Muscle layer of duodenum (tissue), 2 donors: Measurements from ENCODE around the gene KRT6A.
"Not testable (repeated sequence)": the region's sequence is repeated elsewhere in the genome, so short reads cannot be mapped to it uniquely, and the experiment has no call there.

Experiments used
- H3K27ac ChIP-seq: one replicate; pipeline ENCODE4 v1.7.0; 2013; ENCODE audit warnings: mild to moderate bottlenecking, low read length
- H3K27me3 ChIP-seq: one replicate; pipeline ENCODE4 v1.7.0; 2013; ENCODE audit warnings: low read depth, mild to moderate bottlenecking, control low read depth, low read length
- H3K36me3 ChIP-seq, 2 donors: one replicate each; pipeline ENCODE4 v1.7.0; 2013; ENCODE audit warnings: low read length in 2 of 2, control low read depth in 1 of 2, mild to moderate bottlenecking in 1 of 2; ENCODE audit not compliant: insufficient read depth in 2 of 2, control insufficient read depth in 1 of 2
- H3K4me1 ChIP-seq, 2 donors: one replicate each; pipeline ENCODE4 v1.7.0; 2013; ENCODE audit warnings: low read length in 2 of 2, mild to moderate bottlenecking in 2 of 2, control low read depth in 1 of 2, moderate library complexity in 1 of 2; ENCODE audit not compliant: insufficient read depth in 2 of 2, control insufficient read depth in 1 of 2
- H3K4me3 ChIP-seq, 2 donors: one replicate each; pipeline ENCODE4 v1.7.0; 2013; ENCODE audit warnings: low read length in 2 of 2, low read depth in 1 of 2, mild to moderate bottlenecking in 1 of 2
- H3K9me3 ChIP-seq, 2 donors: one replicate each; pipeline ENCODE4 v1.7.0; 2013; ENCODE audit warnings: low read length in 2 of 2, control low read depth in 1 of 2, mild to moderate bottlenecking in 1 of 2; ENCODE audit not compliant: control insufficient read depth in 1 of 2
- donor health status: healthy.

Gene KRT6A

DNA sequence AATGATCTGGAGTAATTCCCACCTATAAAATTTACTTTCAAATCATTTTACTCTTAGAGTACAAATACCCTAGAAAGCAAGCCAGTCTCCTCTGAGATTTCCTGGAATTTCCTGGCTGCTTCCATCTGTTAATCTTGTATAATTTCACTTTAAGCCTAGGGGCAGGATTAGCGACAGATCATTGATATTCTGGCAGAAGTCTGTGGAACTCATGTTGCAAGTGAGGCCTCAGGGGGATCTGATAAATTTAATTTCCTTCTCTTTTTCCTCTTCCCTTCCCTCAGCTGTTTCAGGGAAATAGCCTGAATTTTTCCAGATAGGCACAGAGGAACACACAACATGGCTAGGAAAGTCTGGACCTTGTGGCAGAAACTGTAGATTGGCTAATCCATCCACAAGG lies 5.9 kb upstream of the KRT6A start:
- H3K36me3 ChIP-seq: no peaks in the 10 kb centered on the region
- peaks cover 6 to 21% of the 10 kb centered on the region in 2 donors for H3K4me1 ChIP-seq
- H3K27me3 ChIP-seq: no peaks in the 10 kb centered on the region
- H3K9me3 ChIP-seq: no peaks in the 10 kb centered on the region
- H3K27ac ChIP-seq: no peak overlapping the region
- no peak overlapping the region for H3K4me3 ChIP-seq

DNA sequence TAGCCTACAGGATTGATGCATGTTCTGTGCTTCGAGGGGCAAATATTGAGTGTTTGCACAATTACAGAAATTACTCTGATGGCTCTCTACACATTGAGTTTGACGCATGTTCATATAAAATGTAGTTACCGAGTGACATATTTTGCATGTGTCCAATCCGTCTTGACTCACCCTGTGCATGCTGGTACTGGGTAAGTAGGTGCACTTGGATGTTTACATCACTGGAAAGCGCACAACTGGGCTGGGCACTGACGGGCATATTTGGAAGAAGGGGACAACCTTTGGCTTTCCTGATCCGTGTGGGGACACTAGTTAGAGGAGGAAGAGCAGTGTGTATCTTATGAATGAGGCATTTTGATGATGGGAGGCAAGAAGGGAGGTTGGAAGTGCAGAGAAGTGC lies 4.9 kb upstream of the KRT6A start:
- no peaks in the 10 kb centered on the region for H3K27me3 ChIP-seq
- H3K4me1 ChIP-seq: peaks cover 6 to 21% of the 10 kb centered on the region in 2 donors
- no peaks in the 10 kb centered on the region for H3K9me3 ChIP-seq
- no peak overlapping the region for H3K27ac ChIP-seq
- H3K4me3 ChIP-seq: no peak overlapping the region
- no peaks in the 10 kb centered on the region for H3K36me3 ChIP-seq

DNA sequence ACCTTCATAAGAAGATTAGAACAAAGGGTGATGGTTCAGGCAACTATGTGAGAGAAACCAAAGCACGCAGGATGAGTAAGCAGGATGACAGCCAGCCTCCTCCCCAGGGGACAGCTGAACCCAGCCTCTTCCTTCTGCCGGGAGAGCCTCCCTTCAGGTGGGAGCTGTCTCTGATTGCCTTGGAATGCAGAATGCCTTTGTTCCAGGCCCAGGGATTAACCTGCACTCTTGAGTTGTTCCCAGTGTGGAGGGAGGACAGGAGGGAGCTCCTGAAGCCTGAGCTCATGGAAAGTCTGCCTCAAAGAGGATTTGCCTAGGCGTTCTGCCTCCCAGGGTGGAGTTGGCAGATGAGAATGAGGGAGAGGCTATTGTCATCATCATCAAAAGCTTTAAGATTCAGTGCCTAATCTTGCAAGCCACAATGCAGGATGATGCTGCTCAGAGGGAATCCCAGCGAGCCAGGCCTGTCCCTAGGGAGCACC lies 3.6 kb upstream of the KRT6A start:
- Histone ChIP-seq H3K4me3 (no peak overlapping the region), H3K27ac (no peak overlapping the region), H3K4me1 (peaks cover 6 to 21% of the 10 kb centered on the region in 2 donors), H3K27me3 (no peaks in the 10 kb centered on the region), H3K36me3 (no peaks in the 10 kb centered on the region), H3K9me3 (no peaks in the 10 kb centered on the region)

DNA sequence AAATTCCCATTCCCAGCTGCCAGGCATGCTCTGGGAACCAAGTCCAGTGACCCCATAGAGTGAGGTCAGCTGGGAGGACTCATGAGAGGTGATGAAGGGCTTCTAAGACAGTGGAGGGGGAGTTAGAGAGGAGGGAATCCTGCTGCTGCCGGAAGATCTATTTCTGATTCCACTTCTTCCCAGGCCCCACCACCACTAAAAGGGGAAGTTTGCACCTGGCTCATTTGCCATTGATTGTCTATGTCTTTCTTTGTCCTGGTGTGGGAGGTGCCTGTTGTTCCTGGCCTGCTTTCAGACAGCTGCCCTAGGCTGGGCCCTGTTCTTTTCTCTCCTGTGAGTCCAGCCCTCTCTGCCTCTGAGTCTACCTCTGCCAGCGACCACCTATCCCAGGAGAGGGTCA lies 3.0 kb upstream of the KRT6A start:
- H3K27ac ChIP-seq: no peak overlapping the region
- H3K4me1 ChIP-seq: peaks cover 6 to 21% of the 10 kb centered on the region in 2 donors
- H3K4me3 ChIP-seq: no peak overlapping the region
- no peaks in the 10 kb centered on the region for H3K36me3 ChIP-seq
- H3K9me3 ChIP-seq: no peaks in the 10 kb centered on the region
- no peaks in the 10 kb centered on the region for H3K27me3 ChIP-seq

DNA sequence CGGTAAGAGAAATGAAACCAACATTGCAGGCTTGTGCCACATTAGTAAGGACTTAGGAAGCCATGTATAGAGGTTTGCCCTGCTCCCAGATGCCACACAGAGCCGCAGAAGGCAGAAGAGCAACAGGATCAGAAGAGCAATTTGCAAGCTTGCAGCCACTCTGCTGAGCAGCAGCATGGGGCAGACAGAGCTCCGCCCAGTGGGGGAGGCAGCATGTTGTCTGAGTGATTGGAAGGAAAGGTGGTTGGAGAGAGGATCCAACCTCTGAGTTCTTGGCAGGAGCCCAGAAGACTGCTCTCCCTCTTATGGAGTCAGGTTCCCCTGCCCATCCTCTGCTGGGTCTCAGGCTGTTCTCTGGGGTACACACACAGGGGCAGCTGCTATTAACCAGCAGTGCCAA lies 2.3 kb upstream of the KRT6A start:
- no peaks in the 10 kb centered on the region for H3K27me3 ChIP-seq
- H3K27ac ChIP-seq: no peak overlapping the region
- no peaks in the 10 kb centered on the region for H3K9me3 ChIP-seq
- peaks cover 6 to 21% of the 10 kb centered on the region in 2 donors for H3K4me1 ChIP-seq
- no peaks in the 10 kb centered on the region for H3K36me3 ChIP-seq
- H3K4me3 ChIP-seq: no peak overlapping the region

DNA sequence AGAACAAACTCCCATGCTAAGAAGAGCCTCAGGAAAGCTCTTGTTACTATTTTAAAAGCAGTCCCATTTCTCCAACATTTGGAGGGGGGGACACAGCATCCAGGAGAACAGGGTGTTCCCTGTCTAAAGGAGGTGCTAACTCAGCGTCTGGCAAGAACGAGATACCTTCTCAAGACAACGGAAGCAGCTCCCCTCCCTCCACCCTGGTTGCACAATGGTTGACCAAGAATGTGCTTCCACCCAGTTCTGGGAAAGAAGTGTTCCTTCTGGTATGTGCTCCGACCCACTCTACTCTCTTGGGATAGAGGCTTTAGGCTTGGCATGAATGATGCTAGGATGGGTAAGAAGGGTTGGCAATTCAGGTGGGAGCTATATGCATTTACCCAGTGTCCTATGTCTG lies 1.5 kb upstream of the KRT6A start:
- no peaks in the 10 kb centered on the region for H3K9me3 ChIP-seq
- H3K4me3 ChIP-seq: no peak overlapping the region
- peaks cover 6 to 21% of the 10 kb centered on the region in 2 donors for H3K4me1 ChIP-seq
- no peaks in the 10 kb centered on the region for H3K36me3 ChIP-seq
- no peaks in the 10 kb centered on the region for H3K27me3 ChIP-seq
- H3K27ac ChIP-seq: no peak overlapping the region

DNA sequence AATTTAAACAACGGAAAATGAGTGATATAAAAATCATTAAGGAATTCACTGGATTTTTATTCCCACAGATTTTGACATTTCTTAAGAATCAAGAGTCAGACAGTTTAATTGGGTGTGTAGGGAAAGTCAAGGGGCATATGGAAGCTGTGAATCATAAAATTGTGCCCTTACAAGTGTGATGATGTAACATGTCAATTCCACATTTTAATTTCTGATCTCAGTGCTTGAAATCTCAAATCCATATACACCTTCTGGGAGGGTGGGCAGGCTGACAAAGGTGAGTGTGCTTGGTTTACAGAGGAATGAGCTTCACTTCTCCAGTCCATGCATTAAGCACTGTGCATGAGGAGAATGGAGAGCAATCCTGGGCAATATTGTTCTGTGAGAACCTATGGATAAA lies 1.0 kb upstream of the KRT6A start:
- H3K9me3 ChIP-seq: no peaks in the 10 kb centered on the region
- no peak overlapping the region for H3K27ac ChIP-seq
- H3K36me3 ChIP-seq: no peaks in the 10 kb centered on the region
- H3K4me1 ChIP-seq: peaks cover 6 to 21% of the 10 kb centered on the region in 2 donors
- no peaks in the 10 kb centered on the region for H3K27me3 ChIP-seq
- no peak overlapping the region for H3K4me3 ChIP-seq

DNA sequence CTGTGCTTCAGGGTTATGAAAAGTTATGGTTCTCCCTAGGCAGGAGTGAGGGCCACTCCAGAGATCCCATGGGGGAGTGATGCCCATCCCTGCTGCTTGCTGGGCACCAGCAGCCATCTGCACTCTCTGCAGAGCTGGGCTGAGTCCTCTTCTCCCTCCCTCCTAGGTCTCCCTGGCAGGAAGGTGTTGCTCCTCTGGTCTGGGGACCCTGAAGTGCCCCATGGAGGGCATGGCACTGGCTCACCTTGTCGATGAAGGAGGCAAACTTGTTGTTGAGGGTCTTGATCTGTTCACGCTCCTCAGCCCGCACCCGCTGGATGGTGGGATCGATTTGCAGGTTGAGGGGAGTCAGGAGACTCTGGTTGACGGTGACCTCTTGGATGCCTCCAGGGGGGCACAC lies 652 bp downstream of the KRT6A start:
- H3K4me1 ChIP-seq: peaks cover 6 to 21% of the 10 kb centered on the region in 2 donors
- H3K27me3 ChIP-seq, H3K4me3 ChIP-seq, H3K36me3 ChIP-seq, H3K9me3 ChIP-seq, H3K27ac ChIP-seq: not testable (repeated sequence)

DNA sequence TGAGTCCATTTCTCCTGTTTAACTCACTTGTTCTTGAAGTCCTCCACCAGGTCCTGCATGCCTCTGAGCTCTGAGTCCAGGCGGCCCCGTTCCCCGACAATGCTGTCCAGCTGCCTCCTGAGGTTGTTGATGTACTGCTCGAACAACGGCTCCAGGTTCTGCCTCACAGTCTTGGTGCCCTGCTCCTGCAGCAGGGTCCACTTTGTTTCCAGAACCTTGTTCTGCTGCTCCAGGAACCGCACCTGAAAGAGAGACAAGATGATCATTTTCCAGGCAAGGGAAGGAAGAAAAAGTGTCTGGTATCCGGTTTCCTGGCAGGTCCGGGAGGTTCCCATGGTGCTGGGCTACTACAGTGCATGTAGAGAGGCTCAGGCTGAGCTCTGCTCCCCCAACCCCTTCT lies 1.6 kb downstream of the KRT6A start:
- not testable (repeated sequence) for H3K27me3 ChIP-seq, H3K9me3 ChIP-seq, H3K36me3 ChIP-seq, H3K4me3 ChIP-seq, H3K27ac ChIP-seq
- H3K4me1 ChIP-seq: peaks cover 6 to 17% of the 10 kb centered on the region in 2 donors

DNA sequence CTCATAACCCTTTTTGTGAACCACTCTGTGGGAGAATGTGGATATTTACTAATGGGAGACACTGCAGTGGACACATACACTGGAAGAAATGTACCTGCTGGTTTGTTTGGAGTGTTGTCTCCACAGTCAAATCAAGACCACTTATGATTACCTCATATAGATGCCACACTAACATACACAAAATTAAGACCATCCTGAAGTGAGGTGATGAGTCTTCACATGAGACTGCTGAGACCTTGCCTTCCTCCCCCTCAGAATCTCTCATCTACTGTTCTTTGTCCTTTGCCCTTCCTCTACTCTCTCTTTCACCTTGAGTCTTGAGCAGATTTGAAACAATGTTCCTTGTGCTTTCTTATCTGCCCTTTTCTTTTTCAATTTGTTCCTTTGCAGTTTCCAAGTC lies 4.3 kb downstream of the KRT6A start:
- no peaks in the 10 kb centered on the region for H3K4me1 ChIP-seq
- no peak overlapping the region for H3K27ac ChIP-seq
- no peaks in the 10 kb centered on the region for H3K27me3 ChIP-seq
- H3K36me3 ChIP-seq: no peaks in the 10 kb centered on the region
- H3K4me3 ChIP-seq: no peak overlapping the region
- peaks cover 0 to 8% of the 10 kb centered on the region in 2 donors for H3K9me3 ChIP-seq

DNA sequence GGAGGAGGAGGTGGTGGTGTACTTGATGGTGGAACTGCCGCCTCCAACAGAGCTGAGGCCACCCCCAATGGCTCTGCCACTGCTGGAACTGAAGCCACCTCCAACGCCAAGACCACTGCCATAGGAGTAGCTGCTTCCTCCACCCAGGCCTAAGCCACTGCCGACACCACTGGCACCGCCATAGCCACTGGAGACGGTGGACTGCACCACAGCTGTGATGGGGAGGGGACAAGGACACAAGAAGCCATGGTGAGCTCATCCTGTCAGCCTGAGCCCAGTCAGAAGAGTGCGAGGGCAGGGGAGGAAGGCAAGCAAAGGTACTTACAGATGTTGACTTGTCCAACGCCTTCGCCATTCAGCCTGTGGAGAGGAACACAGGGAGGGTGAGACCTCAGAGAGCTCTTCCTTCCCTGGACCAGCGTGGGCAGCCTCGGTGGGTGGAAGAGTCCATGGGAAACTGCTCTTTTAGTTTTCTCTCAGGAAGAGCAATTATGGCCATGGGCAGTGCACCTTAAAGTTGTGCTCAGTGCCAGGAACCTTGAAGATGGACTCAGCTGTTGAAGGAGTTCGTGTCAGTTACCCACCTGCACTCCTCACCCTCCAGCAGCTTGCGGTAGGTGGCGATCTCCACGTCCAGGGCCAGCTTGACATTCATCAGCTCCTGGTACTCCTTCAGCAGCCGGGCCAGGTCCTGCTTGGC lies 5.2 kb downstream of the KRT6A start:
- H3K27ac ChIP-seq, H3K36me3 ChIP-seq, H3K27me3 ChIP-seq, H3K4me3 ChIP-seq, H3K9me3 ChIP-seq, H3K4me1 ChIP-seq: not testable (repeated sequence)

DNA sequence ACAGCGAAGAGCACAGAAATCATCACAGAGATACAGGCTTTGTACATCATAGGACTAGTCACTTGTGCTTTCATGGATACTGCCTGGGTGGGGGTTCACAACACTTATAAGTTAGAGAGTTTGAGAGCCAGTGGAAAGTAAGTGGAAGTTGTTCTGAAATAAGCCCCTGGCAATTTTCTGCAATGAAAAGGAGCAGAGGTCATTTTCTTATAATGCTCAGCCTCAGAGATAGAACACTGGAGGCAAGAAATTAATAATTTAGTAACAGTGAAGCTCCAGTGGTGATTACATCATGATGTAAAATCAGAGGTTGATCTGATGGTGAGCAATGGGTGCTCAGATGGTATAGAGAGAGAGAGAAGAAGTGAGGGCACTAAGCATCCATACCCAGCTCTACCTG lies 5.8 kb downstream of the KRT6A start:
- H3K9me3 ChIP-seq: peaks cover 0 to 8% of the 10 kb centered on the region in 2 donors
- no peak overlapping the region for H3K4me3 ChIP-seq
- H3K4me1 ChIP-seq: no peaks in the 10 kb centered on the region
- H3K36me3 ChIP-seq: no peaks in the 10 kb centered on the region
- no peaks in the 10 kb centered on the region for H3K27me3 ChIP-seq
- no peak overlapping the region for H3K27ac ChIP-seq
